Progenitor cell of endocrine pancreas (in vitro differentiated cells): ENCODE results near the gene TLR5. TPM values are rescaled to one million over a fixed set of nuclear protein-coding genes. Genes with fewer than 3 reads are reported as not detected.
A peak's percentile ranks its signal among the peaks of the same experiment; 100 is the strongest.

ENCODE experiments used
- DNase-seq: peaks from one replicate; pipeline ENCODE4 v3.0.0; 2021; ENCODE audit warnings: low spot score; ENCODE audit not compliant: unreplicated experiment
- H3K27ac Mint-ChIP-seq: 2 replicates; pipeline ENCODE4 v1.8.0; 2021; ENCODE audit warnings: mild to moderate bottlenecking, moderate library complexity, mixed read lengths
- H3K27me3 Mint-ChIP-seq: 2 replicates; pipeline ENCODE4 v1.8.0; 2021; ENCODE audit warnings: mixed read lengths
- H3K36me3 Mint-ChIP-seq: 2 replicates; pipeline ENCODE4 v1.8.0; 2022; ENCODE audit warnings: mixed read lengths; ENCODE audit not compliant: insufficient read depth
- H3K4me1 Mint-ChIP-seq: 2 replicates; pipeline ENCODE4 v1.8.0; 2021; ENCODE audit warnings: low read depth, mixed read lengths
- H3K4me3 Mint-ChIP-seq: 2 replicates; pipeline ENCODE4 v1.8.0; 2021; ENCODE audit warnings: low read depth, mild to moderate bottlenecking, moderate library complexity, mixed read lengths
- H3K9me3 Mint-ChIP-seq: 2 replicates; pipeline ENCODE4 v1.8.0; 2021; ENCODE audit warnings: low read depth, mixed read lengths
- total RNA-seq: library from RNA; stranded (reverse); gene quantifications from 2 replicates; pipeline ENCODE4 v1.2.1, GENCODE V29; 2021
- TF ChIP-seq, protein P1 (sequence below): fragments of 200-600 bp; sonication (generic); IDR thresholded peaks from one replicate; pipeline ENCODE4 v1.5.0; 2021; ENCODE audit warnings: antibody characterized with exemption, mild to moderate bottlenecking; ENCODE audit not compliant: unreplicated experiment

Gene TLR5
- total RNA-seq, 1 donor from 2014 or later: 3.2 TPM

DNA sequence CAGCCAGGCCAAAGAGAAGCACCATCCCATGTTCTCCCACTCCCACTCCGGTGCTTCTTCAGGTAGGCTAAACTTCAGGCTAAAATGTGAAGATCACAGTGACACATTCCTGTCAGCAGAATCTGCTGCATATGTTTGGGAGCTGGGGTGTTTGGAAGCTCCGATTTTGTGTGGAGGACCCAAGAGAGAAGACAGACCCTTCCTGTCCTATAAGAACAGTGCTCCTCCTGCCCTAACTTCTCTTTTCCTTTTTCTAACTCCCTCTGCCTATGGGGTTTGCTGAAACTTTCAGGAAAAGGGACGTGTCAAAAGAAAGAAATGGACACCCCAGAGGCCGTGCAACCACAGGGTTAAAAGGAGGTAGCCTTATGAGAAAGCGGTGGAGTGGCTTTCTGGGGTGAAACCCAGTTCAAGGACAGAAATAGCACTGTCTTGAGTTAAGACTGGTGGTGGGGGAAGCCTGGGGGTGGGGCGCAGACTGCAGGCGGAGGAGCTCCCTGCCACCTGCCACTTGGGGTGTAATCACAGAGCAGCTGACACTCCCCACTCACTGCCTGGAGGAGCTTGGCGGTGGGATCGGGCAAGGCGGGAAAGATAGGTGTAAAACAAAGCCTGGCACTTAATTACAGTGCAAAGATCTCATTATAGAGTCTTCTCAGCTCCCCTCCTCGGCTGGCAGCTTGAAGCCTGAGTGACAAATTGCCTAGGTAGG, 645 bp upstream of the TLR5 start:
- peak overlapping the region; percentile 64 for H3K4me3 Mint-ChIP-seq
- H3K36me3 Mint-ChIP-seq: peaks cover 2% of the 10 kb centered on the region
- H3K4me1 Mint-ChIP-seq: peaks cover 17% of the 10 kb centered on the region
- TF ChIP-seq, protein P1, sequence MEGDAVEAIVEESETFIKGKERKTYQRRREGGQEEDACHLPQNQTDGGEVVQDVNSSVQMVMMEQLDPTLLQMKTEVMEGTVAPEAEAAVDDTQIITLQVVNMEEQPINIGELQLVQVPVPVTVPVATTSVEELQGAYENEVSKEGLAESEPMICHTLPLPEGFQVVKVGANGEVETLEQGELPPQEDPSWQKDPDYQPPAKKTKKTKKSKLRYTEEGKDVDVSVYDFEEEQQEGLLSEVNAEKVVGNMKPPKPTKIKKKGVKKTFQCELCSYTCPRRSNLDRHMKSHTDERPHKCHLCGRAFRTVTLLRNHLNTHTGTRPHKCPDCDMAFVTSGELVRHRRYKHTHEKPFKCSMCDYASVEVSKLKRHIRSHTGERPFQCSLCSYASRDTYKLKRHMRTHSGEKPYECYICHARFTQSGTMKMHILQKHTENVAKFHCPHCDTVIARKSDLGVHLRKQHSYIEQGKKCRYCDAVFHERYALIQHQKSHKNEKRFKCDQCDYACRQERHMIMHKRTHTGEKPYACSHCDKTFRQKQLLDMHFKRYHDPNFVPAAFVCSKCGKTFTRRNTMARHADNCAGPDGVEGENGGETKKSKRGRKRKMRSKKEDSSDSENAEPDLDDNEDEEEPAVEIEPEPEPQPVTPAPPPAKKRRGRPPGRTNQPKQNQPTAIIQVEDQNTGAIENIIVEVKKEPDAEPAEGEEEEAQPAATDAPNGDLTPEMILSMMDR: no peak
- no peak for DNase-seq
- H3K27me3 Mint-ChIP-seq: peaks cover 14% of the 10 kb centered on the region
- peak overlapping the region; percentile 88 for H3K27ac Mint-ChIP-seq
- H3K9me3 Mint-ChIP-seq: peaks cover 13% of the 10 kb centered on the region

DNA sequence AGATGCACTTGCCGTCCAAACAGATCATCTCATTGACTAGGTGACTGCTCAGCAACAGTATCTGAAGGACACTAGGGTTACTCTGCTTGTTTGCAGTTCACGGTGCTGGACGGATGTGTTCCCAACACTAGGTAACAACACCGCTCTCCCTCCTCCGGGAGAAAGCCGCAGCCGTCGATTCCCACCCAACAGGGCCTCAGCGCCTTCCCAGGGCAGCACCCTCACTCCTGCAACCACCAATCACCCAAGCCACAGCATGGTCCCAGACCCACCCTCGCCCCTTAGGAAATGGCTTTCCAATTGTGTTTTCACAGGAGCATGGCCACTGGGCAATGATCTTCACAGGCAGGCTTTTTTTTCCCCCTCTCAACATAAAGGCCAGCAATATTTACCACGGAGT, 779 bp downstream of the TLR5 start:
- H3K4me3 Mint-ChIP-seq: peak overlapping the region; percentile 64
- no peak for DNase-seq
- peaks cover 9% of the 10 kb centered on the region for H3K9me3 Mint-ChIP-seq
- H3K27ac Mint-ChIP-seq: no peak overlapping the region
- H3K36me3 Mint-ChIP-seq: peaks cover 2% of the 10 kb centered on the region
- H3K4me1 Mint-ChIP-seq: peaks cover 22% of the 10 kb centered on the region
- H3K27me3 Mint-ChIP-seq: peaks cover 11% of the 10 kb centered on the region
- TF ChIP-seq, protein P1: no peak

DNA sequence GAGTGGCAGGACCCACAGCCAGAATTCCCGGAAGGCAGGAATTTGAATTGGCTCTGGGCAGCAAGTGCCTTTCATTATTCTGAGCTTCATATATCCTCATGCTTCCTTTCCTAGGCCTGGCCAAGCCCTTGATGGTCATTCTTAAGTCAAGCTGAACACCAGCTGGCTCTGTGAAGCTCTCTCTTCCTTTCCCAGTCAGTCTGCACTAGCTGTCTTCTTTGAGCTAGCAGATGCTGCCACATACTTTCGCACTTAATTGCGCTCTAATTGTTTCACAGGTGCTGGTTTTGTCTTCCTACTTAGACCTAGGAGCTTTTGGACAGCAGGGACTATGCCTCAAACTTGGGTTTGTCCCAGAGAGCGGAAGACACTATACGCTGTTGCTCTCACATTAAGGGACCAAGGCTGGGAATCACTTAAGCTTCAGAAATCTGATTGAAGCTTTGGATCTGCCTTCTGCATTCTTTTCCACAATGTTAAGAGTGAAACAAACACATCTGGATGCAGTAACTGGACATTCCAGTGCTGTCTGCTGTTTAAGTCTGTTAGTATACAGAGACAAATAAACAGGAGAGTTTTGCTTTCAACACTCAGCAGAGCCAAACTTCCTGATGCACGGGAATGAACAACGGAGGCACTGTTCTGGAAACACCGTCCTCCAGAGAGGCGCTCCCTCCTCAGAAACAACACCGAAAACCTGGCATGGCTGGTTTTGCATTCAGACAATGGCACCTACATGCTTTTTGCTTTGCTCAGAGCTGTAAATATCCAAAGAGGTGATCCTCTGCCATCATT, 2.2 kb downstream of the TLR5 start:
- H3K4me3 Mint-ChIP-seq: no peak overlapping the region
- DNase-seq: no peak
- H3K4me1 Mint-ChIP-seq: peaks cover 22% of the 10 kb centered on the region
- H3K36me3 Mint-ChIP-seq: no peaks in the 10 kb centered on the region
- peaks cover 14% of the 10 kb centered on the region for H3K27me3 Mint-ChIP-seq
- no peak overlapping the region for H3K27ac Mint-ChIP-seq
- TF ChIP-seq, protein P1: no peak
- no peaks in the 10 kb centered on the region for H3K9me3 Mint-ChIP-seq

DNA sequence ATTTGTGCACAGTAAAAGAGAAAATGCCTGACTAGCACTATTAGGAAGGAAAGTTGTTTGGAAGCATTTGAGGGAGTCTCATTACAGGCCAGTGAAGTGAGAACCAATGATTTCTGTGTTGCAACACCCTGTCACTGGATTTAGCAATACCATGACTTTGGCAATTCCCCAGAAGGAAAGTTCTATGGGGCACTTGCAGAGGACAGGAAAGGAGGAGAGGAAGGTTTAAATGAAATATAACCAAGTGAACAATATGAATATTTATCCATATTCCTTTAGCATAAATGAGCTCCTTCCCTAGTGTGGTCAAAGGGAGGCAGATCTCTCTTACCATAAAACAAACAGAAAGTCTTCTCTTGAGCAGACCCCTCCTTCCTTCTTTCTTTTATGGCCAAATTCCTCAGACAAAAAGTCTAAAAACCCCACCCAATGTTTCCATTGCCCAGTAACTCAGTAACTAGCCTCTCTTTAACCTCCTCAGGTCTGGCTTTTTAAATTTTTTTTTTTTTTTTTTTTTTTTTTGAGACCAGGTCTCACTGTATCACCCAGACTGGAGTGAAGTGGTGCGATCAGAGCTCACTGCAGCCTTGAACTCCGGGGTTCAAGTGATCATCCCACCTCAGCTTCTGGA, 5.5 kb downstream of the TLR5 start:
- DNase-seq: no peak
- Mint-ChIP-seq H3K4me1 (peaks cover 27% of the 10 kb centered on the region), H3K36me3 (no peaks in the 10 kb centered on the region), H3K27ac (no peak overlapping the region), H3K4me3 (no peak overlapping the region), H3K27me3 (peaks cover 17% of the 10 kb centered on the region), H3K9me3 (no peaks in the 10 kb centered on the region)
- TF ChIP-seq, protein P1: no peak

DNA sequence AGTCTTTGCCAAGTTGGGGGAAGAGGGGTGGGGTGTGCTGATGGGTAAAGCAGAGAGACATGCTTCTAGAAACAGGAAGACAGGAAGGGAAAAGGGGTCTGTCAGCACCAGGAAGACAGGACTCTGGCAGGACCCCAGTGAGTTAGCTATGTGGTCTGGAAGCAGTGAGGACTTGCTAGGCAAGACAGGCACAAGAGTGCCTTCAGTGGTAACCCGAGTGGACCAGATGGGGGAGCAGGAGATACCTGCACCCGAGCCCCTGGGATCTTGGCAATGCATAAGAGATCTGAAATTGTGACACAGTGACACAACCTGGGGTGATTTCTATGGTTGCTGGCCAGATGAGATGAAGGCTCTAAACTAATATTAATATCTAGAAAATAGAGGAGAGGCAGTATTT, 7.0 kb downstream of the TLR5 start:
- Mint-ChIP-seq H3K36me3 (no peaks in the 10 kb centered on the region), H3K4me3 (no peak overlapping the region), H3K27me3 (peaks cover 30% of the 10 kb centered on the region), H3K27ac (no peak overlapping the region), H3K9me3 (no peaks in the 10 kb centered on the region), H3K4me1 (peaks cover 24% of the 10 kb centered on the region)
- no peak for DNase-seq
- TF ChIP-seq, protein P1: peak; percentile 7
